HepG2 (cell line): ENCODE data around the gene NCOA5. TPM values are rescaled to one million over a fixed set of nuclear protein-coding genes. Genes with fewer than 3 reads are reported as not detected.

Experiments used
- BHLHE40 ChIP-seq: IDR thresholded peaks from 2 replicates; pipeline ENCODE4 v1.6.1; 2011; ENCODE audit warnings: low read length, improper control_type of control experiment
- DMAP1 ChIP-seq: IDR thresholded peaks from 2 replicates; pipeline ENCODE4 v1.6.1; 2016
- HHEX ChIP-seq: IDR thresholded peaks from 2 replicates; pipeline ENCODE4 v1.6.1; 2016; ENCODE audit warnings: control low read depth
- HNRNPK ChIP-seq: fragments of 200-400 bp; formaldehyde crosslinking; IDR thresholded peaks from 2 replicates; pipeline ENCODE4 v1.6.1; 2018; ENCODE audit warnings: low read length, low read depth, moderate library complexity, mild to moderate bottlenecking; ENCODE audit not compliant: poor library complexity, severe bottlenecking
- HNRNPLL ChIP-seq: fragments of 200-400 bp; formaldehyde crosslinking; IDR thresholded peaks from 2 replicates; pipeline ENCODE4 v1.6.1; 2017; ENCODE audit warnings: mild to moderate bottlenecking, low read depth, low read length; ENCODE audit not compliant: poor library complexity, severe bottlenecking
- KDM5B ChIP-seq: sonication (generic); formaldehyde crosslinking; IDR thresholded peaks from 2 replicates; pipeline ENCODE4 v1.4.0; 2020; ENCODE audit warnings: missing genetic modification reagents, mild to moderate bottlenecking, borderline replicate concordance
- MTF2 ChIP-seq: sonication (generic); formaldehyde crosslinking; IDR thresholded peaks from 2 replicates; pipeline ENCODE4 v1.5.0; 2020; ENCODE audit warnings: missing genetic modification reagents, borderline replicate concordance
- REXO4 ChIP-seq: sonication (generic); formaldehyde crosslinking; IDR thresholded peaks from 2 replicates; pipeline ENCODE4 v1.8.0; 2022; ENCODE audit warnings: missing genetic modification reagents, mild to moderate bottlenecking, borderline replicate concordance
- RNF2 ChIP-seq: fragments of 450-650 bp; conservative IDR thresholded peaks from 2 replicates; pipeline ENCODE4 v1.6.1; 2016; ENCODE audit warnings: low read depth
- WIZ ChIP-seq: sonication (generic); formaldehyde crosslinking; IDR thresholded peaks from 2 replicates; pipeline ENCODE4 v1.5.1; 2020; ENCODE audit warnings: mild to moderate bottlenecking, missing genetic modification reagents
- ZNF124 ChIP-seq: sonication (generic); formaldehyde crosslinking; IDR thresholded peaks from 2 replicates; pipeline ENCODE4 v1.4.0; 2020; ENCODE audit warnings: missing genetic modification reagents
- ZNF83 ChIP-seq: sonication (generic); formaldehyde crosslinking; IDR thresholded peaks from 2 replicates; pipeline ENCODE4 v1.4.0; 2020; ENCODE audit warnings: missing genetic modification reagents, mild to moderate bottlenecking, borderline replicate concordance
- polyA plus RNA-seq, 8 experiments: library from polyadenylated mRNA; depleted of rRNA in 3 of 8; stranded (reverse) in 7 of 8; unstranded in 1 of 8; fragments of >200 nt; fragmentation: Illumina TruSeq in 4 of 8; extraction: Trizol in 4 of 8; gene quantifications; 2 replicates each; pipeline versions ENCODE4 v1.2.1 to v1.2.3, GENCODE V29; 2011 to 2016; ENCODE audit warnings: low read depth in 4 of 8, missing spikeins in 1 of 8, mixed read lengths in 1 of 8; ENCODE audit not compliant: insufficient read depth in 1 of 8
- total RNA-seq, 5 experiments: library from RNA; depleted of rRNA; stranded (reverse); fragments of >200 nt; fragmentation: Illumina TruSeq; extraction: Trizol; gene quantifications; 2 replicates each; pipeline ENCODE4 v1.2.3, GENCODE V29; 2016; ENCODE audit warnings: low read depth in 1 of 5
- TF ChIP-seq, protein P1 (sequence below): sonication (generic); formaldehyde crosslinking; IDR thresholded peaks from 2 replicates; pipeline ENCODE4 v1.5.0; 2020; ENCODE audit warnings: missing genetic modification reagents
- TF ChIP-seq, protein P2 (sequence below), 2 experiments: sonication (generic) in 1 of 2; formaldehyde crosslinking in 1 of 2; IDR thresholded peaks; 2 replicates each; pipeline versions ENCODE4 v1.6.1 to v1.9.0; 2014 to 2022; ENCODE audit warnings: antibody characterized with exemption in 1 of 2, borderline replicate concordance in 1 of 2, inconsistent platforms in 1 of 2, low read depth in 1 of 2, missing genetic modification reagents in 1 of 2
- TF ChIP-seq, protein P3 (sequence below): sonication (generic); IDR thresholded peaks from 2 replicates; pipeline ENCODE4 v1.6.1; 2016; ENCODE audit warnings: low read depth, borderline replicate concordance
- TF ChIP-seq, protein P4 (sequence below): sonication (generic); formaldehyde crosslinking; IDR thresholded peaks from 2 replicates; pipeline ENCODE4 v1.4.0; 2020; ENCODE audit warnings: missing genetic modification reagents, borderline replicate concordance

Gene NCOA5
- total and polyA plus RNA-seq, 2 of the 13 experiments (the other 11 are each of a cell fraction or from before 2014, with no cell fraction given): 16.5 to 28.4 TPM

DNA sequence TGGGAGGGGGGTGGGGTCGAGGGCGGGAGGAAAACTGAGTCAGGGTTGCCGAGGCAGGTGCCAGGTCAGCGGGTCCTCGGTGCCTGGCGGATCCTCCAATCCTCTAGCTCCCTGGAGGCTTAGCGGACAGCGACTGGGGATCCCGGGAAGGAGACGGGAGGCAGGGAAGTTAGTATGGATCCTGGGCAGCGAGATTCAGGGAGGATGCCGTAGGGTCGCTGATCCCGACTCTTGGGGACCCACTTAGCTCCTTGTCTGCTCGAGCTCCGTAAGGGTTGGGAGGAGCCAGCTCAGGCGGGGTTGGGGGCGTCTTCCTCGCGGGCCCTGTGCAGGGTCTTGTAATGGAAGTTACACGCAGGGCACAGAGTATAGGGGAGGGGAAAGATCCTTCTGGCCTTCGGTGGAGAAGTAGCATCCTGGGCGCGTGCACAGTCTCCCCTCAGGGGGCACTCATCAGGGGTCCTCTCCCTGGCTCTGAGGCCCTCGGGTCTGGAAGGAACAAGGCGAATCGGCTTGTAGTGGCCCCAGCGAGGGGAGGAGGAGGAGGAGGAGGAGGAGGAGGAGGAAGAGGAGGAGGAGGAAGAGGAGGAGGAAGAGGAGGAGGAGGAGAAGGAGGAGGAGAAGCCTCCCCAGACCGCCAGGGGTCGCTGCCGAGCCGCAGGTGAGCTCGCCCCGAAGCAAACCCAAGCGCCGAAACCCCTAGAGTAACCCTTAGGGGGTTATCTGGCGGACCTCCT, 67.2 kb downstream of the NCOA5 start (continued):
- no peak for TF ChIP-seq BHLHE40
- 0 out of 2 replicates have a peak, but pooled peaks have one; percentile 14 for TF ChIP-seq WIZ (CRISPR knock-in tag)
- TF ChIP-seq HHEX (CRISPR knock-in tag): no peak
- TF ChIP-seq, protein P1, sequence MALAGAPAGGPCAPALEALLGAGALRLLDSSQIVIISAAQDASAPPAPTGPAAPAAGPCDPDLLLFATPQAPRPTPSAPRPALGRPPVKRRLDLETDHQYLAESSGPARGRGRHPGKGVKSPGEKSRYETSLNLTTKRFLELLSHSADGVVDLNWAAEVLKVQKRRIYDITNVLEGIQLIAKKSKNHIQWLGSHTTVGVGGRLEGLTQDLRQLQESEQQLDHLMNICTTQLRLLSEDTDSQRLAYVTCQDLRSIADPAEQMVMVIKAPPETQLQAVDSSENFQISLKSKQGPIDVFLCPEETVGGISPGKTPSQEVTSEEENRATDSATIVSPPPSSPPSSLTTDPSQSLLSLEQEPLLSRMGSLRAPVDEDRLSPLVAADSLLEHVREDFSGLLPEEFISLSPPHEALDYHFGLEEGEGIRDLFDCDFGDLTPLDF (CRISPR knock-in tag): no peak
- TF ChIP-seq HNRNPLL: peak; percentile 54
- TF ChIP-seq, protein P2, sequence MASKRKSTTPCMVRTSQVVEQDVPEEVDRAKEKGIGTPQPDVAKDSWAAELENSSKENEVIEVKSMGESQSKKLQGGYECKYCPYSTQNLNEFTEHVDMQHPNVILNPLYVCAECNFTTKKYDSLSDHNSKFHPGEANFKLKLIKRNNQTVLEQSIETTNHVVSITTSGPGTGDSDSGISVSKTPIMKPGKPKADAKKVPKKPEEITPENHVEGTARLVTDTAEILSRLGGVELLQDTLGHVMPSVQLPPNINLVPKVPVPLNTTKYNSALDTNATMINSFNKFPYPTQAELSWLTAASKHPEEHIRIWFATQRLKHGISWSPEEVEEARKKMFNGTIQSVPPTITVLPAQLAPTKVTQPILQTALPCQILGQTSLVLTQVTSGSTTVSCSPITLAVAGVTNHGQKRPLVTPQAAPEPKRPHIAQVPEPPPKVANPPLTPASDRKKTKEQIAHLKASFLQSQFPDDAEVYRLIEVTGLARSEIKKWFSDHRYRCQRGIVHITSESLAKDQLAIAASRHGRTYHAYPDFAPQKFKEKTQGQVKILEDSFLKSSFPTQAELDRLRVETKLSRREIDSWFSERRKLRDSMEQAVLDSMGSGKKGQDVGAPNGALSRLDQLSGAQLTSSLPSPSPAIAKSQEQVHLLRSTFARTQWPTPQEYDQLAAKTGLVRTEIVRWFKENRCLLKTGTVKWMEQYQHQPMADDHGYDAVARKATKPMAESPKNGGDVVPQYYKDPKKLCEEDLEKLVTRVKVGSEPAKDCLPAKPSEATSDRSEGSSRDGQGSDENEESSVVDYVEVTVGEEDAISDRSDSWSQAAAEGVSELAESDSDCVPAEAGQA (IDR thresholded peaks at IDR 0.05; ENCODE audit: low read depth): no peak
- TF ChIP-seq, protein P2 (CRISPR knock-in tag; IDR thresholded peaks at IDR 0.05; ENCODE audit: borderline replicate concordance): no peak
- TF ChIP-seq ZNF83 (CRISPR knock-in tag): 0 out of 2 replicates have a peak, but pooled peaks have one; percentile 54
- TF ChIP-seq MTF2 (CRISPR knock-in tag): no peak
- TF ChIP-seq, protein P3, sequence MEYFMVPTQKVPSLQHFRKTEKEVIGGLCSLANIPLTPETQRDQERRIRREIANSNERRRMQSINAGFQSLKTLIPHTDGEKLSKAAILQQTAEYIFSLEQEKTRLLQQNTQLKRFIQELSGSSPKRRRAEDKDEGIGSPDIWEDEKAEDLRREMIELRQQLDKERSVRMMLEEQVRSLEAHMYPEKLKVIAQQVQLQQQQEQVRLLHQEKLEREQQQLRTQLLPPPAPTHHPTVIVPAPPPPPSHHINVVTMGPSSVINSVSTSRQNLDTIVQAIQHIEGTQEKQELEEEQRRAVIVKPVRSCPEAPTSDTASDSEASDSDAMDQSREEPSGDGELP: no peak
- no peak for TF ChIP-seq REXO4 (CRISPR knock-in tag)
- TF ChIP-seq RNF2: no peak
- TF ChIP-seq, protein P4, sequence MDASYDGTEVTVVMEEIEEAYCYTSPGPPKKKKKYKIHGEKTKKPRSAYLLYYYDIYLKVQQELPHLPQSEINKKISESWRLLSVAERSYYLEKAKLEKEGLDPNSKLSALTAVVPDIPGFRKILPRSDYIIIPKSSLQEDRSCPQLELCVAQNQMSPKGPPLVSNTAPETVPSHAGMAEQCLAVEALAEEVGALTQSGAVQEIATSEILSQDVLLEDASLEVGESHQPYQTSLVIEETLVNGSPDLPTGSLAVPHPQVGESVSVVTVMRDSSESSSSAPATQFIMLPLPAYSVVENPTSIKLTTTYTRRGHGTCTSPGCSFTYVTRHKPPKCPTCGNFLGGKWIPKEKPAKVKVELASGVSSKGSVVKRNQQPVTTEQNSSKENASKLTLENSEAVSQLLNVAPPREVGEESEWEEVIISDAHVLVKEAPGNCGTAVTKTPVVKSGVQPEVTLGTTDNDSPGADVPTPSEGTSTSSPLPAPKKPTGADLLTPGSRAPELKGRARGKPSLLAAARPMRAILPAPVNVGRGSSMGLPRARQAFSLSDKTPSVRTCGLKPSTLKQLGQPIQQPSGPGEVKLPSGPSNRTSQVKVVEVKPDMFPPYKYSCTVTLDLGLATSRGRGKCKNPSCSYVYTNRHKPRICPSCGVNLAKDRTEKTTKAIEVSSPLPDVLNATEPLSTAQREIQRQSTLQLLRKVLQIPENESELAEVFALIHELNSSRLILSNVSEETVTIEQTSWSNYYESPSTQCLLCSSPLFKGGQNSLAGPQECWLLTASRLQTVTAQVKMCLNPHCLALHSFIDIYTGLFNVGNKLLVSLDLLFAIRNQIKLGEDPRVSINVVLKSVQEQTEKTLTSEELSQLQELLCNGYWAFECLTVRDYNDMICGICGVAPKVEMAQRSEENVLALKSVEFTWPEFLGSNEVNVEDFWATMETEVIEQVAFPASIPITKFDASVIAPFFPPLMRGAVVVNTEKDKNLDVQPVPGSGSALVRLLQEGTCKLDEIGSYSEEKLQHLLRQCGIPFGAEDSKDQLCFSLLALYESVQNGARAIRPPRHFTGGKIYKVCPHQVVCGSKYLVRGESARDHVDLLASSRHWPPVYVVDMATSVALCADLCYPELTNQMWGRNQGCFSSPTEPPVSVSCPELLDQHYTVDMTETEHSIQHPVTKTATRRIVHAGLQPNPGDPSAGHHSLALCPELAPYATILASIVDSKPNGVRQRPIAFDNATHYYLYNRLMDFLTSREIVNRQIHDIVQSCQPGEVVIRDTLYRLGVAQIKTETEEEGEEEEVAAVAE: no peak
- TF ChIP-seq ZNF124 (CRISPR knock-in tag): no peak
- peak; percentile 94 for TF ChIP-seq HNRNPK
- no peak for TF ChIP-seq DMAP1 (CRISPR knock-in tag)
- peak; percentile 91 for TF ChIP-seq KDM5B
